Keratinocyte (primary cell): Measurements from ENCODE around the gene NDUFA13. TPM values are rescaled to one million over a fixed set of nuclear protein-coding genes. Genes with fewer than 3 reads are reported as not detected.

Experiments
- DNase-seq: peaks from one replicate; pipeline ENCODE4 v3.0.0-alpha.2; 2011; ENCODE audit warnings: low read depth, missing footprints, low spot score
- FAIRE-seq: peaks from 2 replicates; lab custom pipeline; 2011; peaks lifted over from hg19 to GRCh38; lab: Jason Lieb, UNC
- H2AFZ ChIP-seq: 2 replicates; pipeline ENCODE4 v1.6.0; 2012; ENCODE audit warnings: low read length, control low read depth, inconsistent platforms; ENCODE audit not compliant: control insufficient read depth
- H3K27ac ChIP-seq: 2 replicates; pipeline ENCODE4 v1.5.1; 2011; ENCODE audit warnings: low read length; ENCODE audit not compliant: control insufficient read depth, insufficient read depth
- H3K27me3 ChIP-seq: 3 replicates; pipeline ENCODE4 v1.6.0; 2011; ENCODE audit warnings: low read length; ENCODE audit not compliant: control insufficient read depth, insufficient read depth; ENCODE audit errors: extremely low read depth
- H3K36me3 ChIP-seq, 2 experiments: 2 replicates in 1 of 2; 3 replicates in 1 of 2; pipeline ENCODE4 v1.5.1; 2011; ENCODE audit warnings: low read length in 2 of 2, mild to moderate bottlenecking in 1 of 2; ENCODE audit not compliant: control insufficient read depth in 2 of 2, insufficient read depth in 2 of 2; ENCODE audit errors: extremely low read depth in 1 of 2
- H3K4me1 ChIP-seq: 3 replicates; pipeline ENCODE4 v1.5.1; 2011; ENCODE audit warnings: low read length; ENCODE audit not compliant: control insufficient read depth, insufficient read depth; ENCODE audit errors: extremely low read depth
- H3K4me2 ChIP-seq: 3 replicates; pipeline ENCODE4 v1.6.0; 2011; ENCODE audit warnings: low read depth, low read length; ENCODE audit not compliant: control insufficient read depth, insufficient read depth; ENCODE audit errors: extremely low read depth
- H3K4me3 ChIP-seq, 3 experiments: fragments of 200-600 bp in 1 of 3; sonication (generic) in 1 of 3; 2 replicates in 2 of 3; 3 replicates in 1 of 3; pipeline ENCODE4 v1.5.1; 2011 to 2016; ENCODE audit warnings: low read length in 3 of 3, mild to moderate bottlenecking in 3 of 3, control low read depth in 2 of 3, inconsistent platforms in 1 of 3, low read depth in 1 of 3, mixed read lengths in 1 of 3, mixed run types in 1 of 3, moderate library complexity in 1 of 3; ENCODE audit not compliant: control insufficient read depth in 2 of 3, insufficient read depth in 2 of 3; ENCODE audit errors: extremely low read depth in 1 of 3
- H3K79me2 ChIP-seq: 2 replicates; pipeline ENCODE4 v1.6.0; 2012; ENCODE audit warnings: low read length; ENCODE audit not compliant: control insufficient read depth, insufficient read depth
- H3K9ac ChIP-seq: 3 replicates; pipeline ENCODE4 v1.6.0; 2011; ENCODE audit warnings: low read length; ENCODE audit not compliant: control insufficient read depth, insufficient read depth; ENCODE audit errors: extremely low read depth
- H3K9me1 ChIP-seq: 3 replicates; pipeline ENCODE4 v1.6.0; 2011; ENCODE audit warnings: low read length; ENCODE audit not compliant: control insufficient read depth, insufficient read depth; ENCODE audit errors: extremely low read depth
- H3K9me3 ChIP-seq: 2 replicates; pipeline ENCODE4 v1.5.1; 2012; ENCODE audit warnings: low read depth, low read length; ENCODE audit not compliant: control insufficient read depth
- H4K20me1 ChIP-seq: 3 replicates; pipeline ENCODE4 v1.6.0; 2011; ENCODE audit warnings: low read length; ENCODE audit not compliant: control insufficient read depth, insufficient read depth; ENCODE audit errors: extremely low read depth
- CTCF ChIP-seq, 3 experiments: IDR thresholded peaks in 1 of 3; conservative IDR thresholded peaks in 1 of 3; optimal IDR thresholded peaks in 1 of 3; 2 replicates in 2 of 3; 3 replicates in 1 of 3; pipeline versions ENCODE3 to v1.5.1; 2011; ENCODE audit warnings: low read length in 3 of 3, mild to moderate bottlenecking in 3 of 3, moderate library complexity in 2 of 3, control low read depth in 1 of 3, inconsistent platforms in 1 of 3; ENCODE audit not compliant: insufficient read depth in 2 of 3; ENCODE audit errors: extremely low read depth in 1 of 3
- EZH2 ChIP-seq: IDR thresholded peaks from one replicate; pipeline ENCODE4 v1.6.1; 2012; ENCODE audit warnings: inconsistent platforms, mild to moderate bottlenecking, low read length, moderate library complexity
- dilution Hi-C: fragments of 300-500 bp; cut with MboI; formaldehyde crosslinking; loops from one replicate; pipeline ENCODE4 v1.7.0; 2020; ENCODE audit warnings: low sequenced_read_pairs; ENCODE audit not compliant: extremely low pct_ligation_motif_present
- polyA plus RNA-seq, 5 experiments: library from polyadenylated mRNA; depleted of rRNA in 3 of 5; stranded (reverse) in 3 of 5; stranded (forward) in 1 of 5; unstranded in 1 of 5; fragments of >200 nt; gene quantifications; 1 replicate in 1 of 5; 2 replicates in 3 of 5; 3 replicates in 1 of 5; pipeline versions ENCODE4 v1.2.1 to v1.2.3, GENCODE V29; 2011 to 2012; ENCODE audit warnings: missing spikeins in 2 of 5, low read depth in 1 of 5, low replicate concordance in 1 of 5

The NDUFA13 gene
- polyA plus RNA-seq, 1 donor (not counting 4 experiments of a cell fraction or from before 2014, with no cell fraction given), result 343 TPM

GRCh38 chr19:19490214-19490968, 25.6 kb upstream of the NDUFA13 start:
- Histone ChIP-seq H4K20me1 (no peaks in the 10 kb centered on the region), H3K79me2 (peaks cover 55% of the 10 kb centered on the region), H3K27me3 (no peaks in the 10 kb centered on the region), H3K4me3 (peak overlapping the region in 1 of 3 experiments; percentile 1), H3K9me1 (no peaks in the 10 kb centered on the region), H3K36me3 (peaks cover 28 to 33% of the 10 kb centered on the region in 2 experiments), H3K9me3 (no peaks in the 10 kb centered on the region), H2AFZ (no peak overlapping the region), H3K4me2 (peak overlapping the region; percentile 77), H3K9ac (peak overlapping the region; percentile 75), H3K4me1 (peaks cover 49% of the 10 kb centered on the region), H3K27ac (peak overlapping the region; percentile 85)
- TF ChIP-seq EZH2 (no peak), CTCF (optimal IDR thresholded peaks at IDR 0.05 in 1 of 3, IDR thresholded peaks at IDR 0.05 in 1 of 3, conservative IDR thresholded peaks at IDR 0.05 in 1 of 3; ENCODE audit: extremely low read depth in 1 of 3, insufficient read depth in 2 of 3, low read length in 3 of 3) (peak; percentile 74 to 90 (median 78))
- dilution Hi-C loops, result no loop called here
- DNase-seq (peak; percentile 41), FAIRE-seq (peak; percentile 71)

GRCh38 chr19:19491321-19492025, 24.6 kb upstream of the NDUFA13 start:
- no peaks in the 10 kb centered on the region for H4K20me1 ChIP-seq
- FAIRE-seq, result no peak
- peaks cover 38% of the 10 kb centered on the region for H3K4me1 ChIP-seq

More at GRCh38 chr19:19491321-19492025, 24.6 kb upstream of the NDUFA13 start:
- no peaks in the 10 kb centered on the region for H3K27me3 ChIP-seq
- H3K27ac ChIP-seq, result no peak overlapping the region
- dilution Hi-C loops, result no loop called here
- no peak overlapping the region for H3K4me2 ChIP-seq
- no peak overlapping the region for H3K4me3 ChIP-seq
- no peaks in the 10 kb centered on the region for H3K9me1 ChIP-seq
- H2AFZ ChIP-seq, result no peak overlapping the region
- no peaks in the 10 kb centered on the region for H3K9me3 ChIP-seq
- peaks cover 57% of the 10 kb centered on the region for H3K79me2 ChIP-seq
- DNase-seq, result no peak
- no peak overlapping the region for H3K9ac ChIP-seq
- TF ChIP-seq CTCF (optimal IDR thresholded peaks at IDR 0.05 in 1 of 3, IDR thresholded peaks at IDR 0.05 in 1 of 3, conservative IDR thresholded peaks at IDR 0.05 in 1 of 3; ENCODE audit: extremely low read depth in 1 of 3, insufficient read depth in 2 of 3, low read length in 3 of 3), result no peak
- peaks cover 28 to 34% of the 10 kb centered on the region in 2 experiments for H3K36me3 ChIP-seq
